KOPT-K1 (cell line): ENCODE data around the gene RAB7A.
"Not testable (repeated sequence)": the region's sequence is repeated elsewhere in the genome, so short reads cannot be mapped to it uniquely, and the experiment has no call there.

ENCODE experiments used
- H3K27ac ChIP-seq: fragments of 200-600 bp; sonication (generic); 2 replicates; pipeline ENCODE4 v1.5.1; 2016; ENCODE audit warnings: antibody characterized with exemption, mild to moderate bottlenecking, low read depth, low read length; ENCODE audit not compliant: poor library complexity, severe bottlenecking
- H3K36me3 ChIP-seq: fragments of 200-600 bp; sonication (generic); 2 replicates; pipeline ENCODE4 v1.5.1; 2017; ENCODE audit warnings: antibody characterized with exemption, mild to moderate bottlenecking, low read length, moderate library complexity; ENCODE audit not compliant: insufficient read depth
- H3K9me3 ChIP-seq: fragments of 200-600 bp; sonication (generic); 2 replicates; pipeline ENCODE4 v1.5.1; 2017; ENCODE audit warnings: antibody characterized with exemption, low read length, mild to moderate bottlenecking; ENCODE audit not compliant: insufficient read depth, poor library complexity, severe bottlenecking

RAB7A gene

GRCh38 chr3:128760881-128761280, 34.9 kb downstream of the RAB7A start:
- H3K27ac ChIP-seq, result no peak overlapping the region
- H3K9me3 ChIP-seq, result peaks cover 9% of the 10 kb centered on the region
- peaks cover 17% of the 10 kb centered on the region for H3K36me3 ChIP-seq

GRCh38 chr3:128761392-128761791, 35.4 kb downstream of the RAB7A start:
- Histone ChIP-seq H3K36me3 (peaks cover 21% of the 10 kb centered on the region), H3K27ac (no peak overlapping the region)

GRCh38 chr3:128763967-128764366, 38.0 kb downstream of the RAB7A start:
- Histone ChIP-seq H3K9me3 (no peaks in the 10 kb centered on the region), H3K27ac (no peak overlapping the region)

More at GRCh38 chr3:128761392-128761791, 35.4 kb downstream of the RAB7A start:
- H3K9me3 ChIP-seq, result peaks cover 5% of the 10 kb centered on the region

GRCh38 chr3:128764863-128765262, 38.9 kb downstream of the RAB7A start:
- H3K9me3 ChIP-seq, result no peaks in the 10 kb centered on the region
- H3K36me3 ChIP-seq, result peaks cover 17% of the 10 kb centered on the region
- H3K27ac ChIP-seq, result no peak overlapping the region

More at GRCh38 chr3:128763967-128764366, 38.0 kb downstream of the RAB7A start:
- peaks cover 17% of the 10 kb centered on the region for H3K36me3 ChIP-seq

- H3K36me3 ChIP-seq, result peaks cover 17% of the 10 kb centered on the region
- H3K9me3 ChIP-seq, result no peaks in the 10 kb centered on the region
- H3K27ac ChIP-seq, result no peak overlapping the region
Observed at GRCh38 chr3:128767094-128767750, 41.2 kb downstream of the RAB7A start.

- Histone ChIP-seq H3K27ac (no peak overlapping the region), H3K36me3 (peaks cover 17% of the 10 kb centered on the region), H3K9me3 (no peaks in the 10 kb centered on the region)
Observed at GRCh38 chr3:128768471-128768870, 42.5 kb downstream of the RAB7A start.

GRCh38 chr3:128770387-128770786, 44.4 kb downstream of the RAB7A start:
- 0 out of 2 replicates have a peak, but pooled peaks cover 6% of the 10 kb centered on the region for H3K36me3 ChIP-seq
- H3K9me3 ChIP-seq, result no peaks in the 10 kb centered on the region
- no peak overlapping the region for H3K27ac ChIP-seq

GRCh38 chr3:128773189-128773588, 47.2 kb downstream of the RAB7A start:
- not testable (repeated sequence) for H3K27ac ChIP-seq, H3K36me3 ChIP-seq, H3K9me3 ChIP-seq

- not testable (repeated sequence) for H3K36me3 ChIP-seq
Observed at GRCh38 chr3:128773592-128773991, 47.6 kb downstream of the RAB7A start.

GRCh38 chr3:128775241-128775640, 49.3 kb downstream of the RAB7A start:
- H3K36me3 ChIP-seq, result no peaks in the 10 kb centered on the region; the same call in 1 of the 2 replicates

More at GRCh38 chr3:128773592-128773991, 47.6 kb downstream of the RAB7A start:
- not testable (repeated sequence) for H3K9me3 ChIP-seq, H3K27ac ChIP-seq

GRCh38 chr3:128775906-128776542, 50.0 kb downstream of the RAB7A start:
- Histone ChIP-seq H3K9me3 (no peaks in the 10 kb centered on the region), H3K36me3 (no peaks in the 10 kb centered on the region; the same call in 1 of the 2 replicates), H3K27ac (no peak overlapping the region)

More at GRCh38 chr3:128775241-128775640, 49.3 kb downstream of the RAB7A start:
- no peak overlapping the region for H3K27ac ChIP-seq
- no peaks in the 10 kb centered on the region for H3K9me3 ChIP-seq

GRCh38 chr3:128780101-128780837, 54.3 kb downstream of the RAB7A start:
- H3K9me3 ChIP-seq, result no peaks in the 10 kb centered on the region
- no peak overlapping the region for H3K27ac ChIP-seq
- H3K36me3 ChIP-seq, result no peaks in the 10 kb centered on the region; the same call in 1 of the 2 replicates

GRCh38 chr3:128781164-128781563, 55.2 kb downstream of the RAB7A start:
- no peaks in the 10 kb centered on the region; the same call in 1 of the 2 replicates for H3K36me3 ChIP-seq
- no peaks in the 10 kb centered on the region for H3K9me3 ChIP-seq
- no peak overlapping the region for H3K27ac ChIP-seq

GRCh38 chr3:128782282-128783146, 56.5 kb downstream of the RAB7A start:
- Histone ChIP-seq H3K27ac (no peak overlapping the region), H3K36me3 (no peaks in the 10 kb centered on the region), H3K9me3 (no peaks in the 10 kb centered on the region)
